DND-41 (cell line): ENCODE measurements around the gene SVIL.
"Not testable (repeated sequence)": the region's sequence is repeated elsewhere in the genome, so short reads cannot be mapped to it uniquely, and the experiment has no call there.

Experiments
- ATAC-seq: fragments of 200-7000 bp; cut with Tn5 transposase; 3 replicates; pipeline ENCODE4 v1.9.1; 2021; ENCODE audit warnings: low read depth; ENCODE audit not compliant: insufficient read depth
- DNase-seq: peaks from one replicate; pipeline ENCODE4 v3.0.0-alpha.2; 2020
- H2AFZ ChIP-seq: 2 replicates; pipeline ENCODE4 v1.6.0; 2012; ENCODE audit warnings: low read depth, low read length
- H3K27ac ChIP-seq: 2 replicates; pipeline ENCODE4 v1.5.1; 2012; ENCODE audit warnings: low read length, inconsistent platforms
- H3K27me3 ChIP-seq: fragments of 200-600 bp; sonication (generic); 2 replicates; pipeline ENCODE4 v1.6.0; 2012; ENCODE audit warnings: low read length, mild to moderate bottlenecking, inconsistent platforms; ENCODE audit not compliant: insufficient read depth, poor library complexity
- H3K36me3 ChIP-seq: 2 replicates; pipeline ENCODE4 v1.5.1; 2012; ENCODE audit warnings: low read length, inconsistent platforms; ENCODE audit not compliant: insufficient read depth
- H3K4me1 ChIP-seq: 2 replicates; pipeline ENCODE4 v1.5.1; 2012; ENCODE audit warnings: mild to moderate bottlenecking, low read length; ENCODE audit not compliant: insufficient read depth
- H3K4me2 ChIP-seq: 2 replicates; pipeline ENCODE4 v1.6.0; 2012; ENCODE audit warnings: mild to moderate bottlenecking, moderate library complexity, low read length, inconsistent platforms; ENCODE audit not compliant: insufficient read depth
- H3K4me3 ChIP-seq, 2 experiments: fragments of 200-600 bp in 1 of 2; shearing (Covaris generic) in 1 of 2; 2 replicates each; pipeline ENCODE4 v1.5.1; 2012 to 2016; ENCODE audit warnings: inconsistent platforms in 2 of 2, low read length in 2 of 2, mild to moderate bottlenecking in 2 of 2, low read depth in 1 of 2, moderate library complexity in 1 of 2
- H3K79me2 ChIP-seq: 2 replicates; pipeline ENCODE4 v1.6.0; 2012; ENCODE audit warnings: low read length, inconsistent platforms; ENCODE audit not compliant: insufficient read depth
- H3K9ac ChIP-seq: 2 replicates; pipeline ENCODE4 v1.6.0; 2012; ENCODE audit warnings: low read depth, mild to moderate bottlenecking, inconsistent platforms, low read length, moderate library complexity
- H3K9me3 ChIP-seq: 2 replicates; pipeline ENCODE4 v1.5.1; 2012; ENCODE audit warnings: low read length, moderate library complexity, mild to moderate bottlenecking, inconsistent platforms; ENCODE audit not compliant: insufficient read depth, severe bottlenecking
- H4K20me1 ChIP-seq: 2 replicates; pipeline ENCODE4 v1.6.0; 2012; ENCODE audit warnings: low read length; ENCODE audit not compliant: insufficient read depth
- CTCF ChIP-seq: IDR thresholded peaks from 2 replicates; pipeline ENCODE4 v1.5.1; 2012; ENCODE audit warnings: borderline replicate concordance, low read length, moderate library complexity, mild to moderate bottlenecking; ENCODE audit not compliant: poor library complexity, severe bottlenecking; ENCODE audit errors: extremely low read depth
- EZH2 ChIP-seq: IDR thresholded peaks from 3 replicates; pipeline ENCODE4 v1.6.1; 2012; ENCODE audit warnings: borderline replicate concordance, low read depth, mild to moderate bottlenecking, moderate library complexity, low read length, inconsistent platforms; ENCODE audit not compliant: severe bottlenecking

Gene SVIL

DNA sequence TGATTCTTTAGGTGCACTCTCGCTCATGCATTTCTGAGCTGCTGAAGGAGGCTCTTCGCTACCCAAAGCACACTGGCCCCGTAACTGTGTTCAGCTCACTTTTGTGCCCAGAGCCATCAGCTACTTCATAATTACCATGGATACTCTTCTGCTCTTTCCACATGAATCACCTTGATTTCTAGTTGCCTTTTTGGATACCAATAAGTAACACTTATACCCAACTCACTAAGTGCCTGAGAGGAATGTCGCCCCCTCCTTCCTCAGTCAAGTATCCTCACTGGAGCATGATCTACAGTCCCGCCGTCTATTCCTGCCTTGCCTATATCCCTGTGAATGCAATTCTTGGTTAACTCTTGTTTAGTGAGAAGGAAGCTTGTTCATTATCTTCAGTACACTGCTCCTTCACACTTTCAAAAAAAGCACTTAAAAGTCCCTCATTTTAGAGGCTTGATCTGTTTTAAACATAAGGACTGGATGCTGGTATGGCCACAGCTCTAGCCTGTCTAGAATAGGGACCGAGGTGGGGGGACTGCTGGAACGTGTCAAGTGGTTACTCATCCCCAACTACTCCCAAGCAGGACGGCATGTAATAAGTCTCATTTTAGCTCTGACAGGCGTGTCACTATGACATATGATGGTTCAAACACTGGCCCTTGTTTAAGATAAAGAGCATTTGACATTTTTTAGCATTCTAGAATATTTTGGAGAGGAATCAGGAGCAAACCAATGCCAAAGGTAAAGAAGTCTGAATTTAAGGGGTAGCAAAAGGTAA, 23.7 kb downstream of the SVIL start:
- ATAC-seq: no peak
- Histone ChIP-seq H3K9me3 (peaks cover 26% of the 10 kb centered on the region), H3K27ac (no peak overlapping the region), H3K36me3 (peaks cover 16% of the 10 kb centered on the region), H3K4me2 (no peak overlapping the region), H3K9ac (no peak overlapping the region), H3K4me3 (no peak overlapping the region), H3K79me2 (no peaks in the 10 kb centered on the region), H4K20me1 (no peaks in the 10 kb centered on the region; the same call in 1 of the 2 replicates), H2AFZ (no peak overlapping the region), H3K27me3 (no peaks in the 10 kb centered on the region), H3K4me1 (no peaks in the 10 kb centered on the region)
- DNase-seq: no peak
- TF ChIP-seq CTCF (no peak), EZH2 (no peak)

DNA sequence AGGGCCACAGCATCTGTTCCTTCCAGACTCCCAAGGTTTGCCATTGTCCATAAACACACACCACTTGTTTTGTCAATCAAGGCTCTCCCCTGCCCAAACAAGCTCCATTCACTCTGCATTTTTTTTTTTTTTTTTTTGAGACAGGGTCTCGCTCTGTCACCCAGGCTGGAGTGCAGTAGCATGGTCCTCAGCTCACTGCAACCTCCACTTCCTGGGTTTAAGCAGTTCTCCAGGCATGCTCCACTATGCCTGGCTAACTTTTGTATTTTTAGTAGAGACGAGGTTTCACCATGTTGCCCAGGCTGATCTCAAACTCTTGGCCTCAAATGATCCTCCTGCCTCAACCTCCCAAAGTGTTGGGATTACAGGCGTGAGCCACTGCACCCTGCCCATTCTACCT, 24.4 kb downstream of the SVIL start:
- not testable (repeated sequence) for H3K27me3 ChIP-seq, DNase-seq, H3K4me3 ChIP-seq, H3K9ac ChIP-seq, H3K27ac ChIP-seq, H4K20me1 ChIP-seq, ATAC-seq, H3K4me2 ChIP-seq, H2AFZ ChIP-seq, H3K4me1 ChIP-seq, H3K79me2 ChIP-seq
- peaks cover 26% of the 10 kb centered on the region for H3K9me3 ChIP-seq
- H3K36me3 ChIP-seq: peaks cover 16% of the 10 kb centered on the region

DNA sequence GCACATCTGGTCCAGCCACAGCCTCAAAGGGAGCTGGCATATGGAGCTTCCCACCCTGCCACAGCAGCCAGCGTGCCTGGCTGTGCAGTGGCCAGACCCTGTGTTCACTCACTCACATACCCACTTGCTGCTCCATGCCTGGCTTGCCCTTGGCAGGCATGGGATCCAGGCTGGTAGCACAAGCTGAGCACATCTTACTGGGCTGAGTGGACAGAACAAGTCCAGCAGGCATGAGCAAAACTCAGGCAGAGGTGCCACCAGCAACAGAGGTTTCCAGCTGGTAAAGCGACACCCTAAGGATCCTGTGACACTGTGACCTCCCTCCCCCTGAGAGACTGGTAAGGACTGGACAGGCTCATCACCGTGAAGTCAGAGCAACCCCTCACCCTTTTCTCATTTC, 25.1 kb downstream of the SVIL start:
- Histone ChIP-seq H3K4me3 (no peak overlapping the region), H3K27me3 (no peaks in the 10 kb centered on the region), H3K9ac (no peak overlapping the region), H4K20me1 (no peaks in the 10 kb centered on the region; the same call in 1 of the 2 replicates), H3K27ac (no peak overlapping the region), H3K36me3 (peaks cover 16% of the 10 kb centered on the region), H3K4me1 (no peaks in the 10 kb centered on the region), H3K9me3 (peaks cover 26% of the 10 kb centered on the region), H3K4me2 (no peak overlapping the region), H3K79me2 (no peaks in the 10 kb centered on the region), H2AFZ (no peak overlapping the region)
- DNase-seq: no peak
- no peak for TF ChIP-seq EZH2
- ATAC-seq: no peak

GRCh38 chr10:29608476-29609301, 26.1 kb downstream of the SVIL start:
- Histone ChIP-seq H3K27ac (no peak overlapping the region), H3K36me3 (peaks cover 16% of the 10 kb centered on the region), H3K27me3 (no peaks in the 10 kb centered on the region), H3K4me2 (no peak overlapping the region), H4K20me1 (no peaks in the 10 kb centered on the region; the same call in 1 of the 2 replicates), H3K4me3 (no peak overlapping the region), H3K79me2 (no peaks in the 10 kb centered on the region), H2AFZ (no peak overlapping the region), H3K9ac (no peak overlapping the region), H3K4me1 (no peaks in the 10 kb centered on the region), H3K9me3 (peaks cover 26% of the 10 kb centered on the region)
- no peak for DNase-seq
- no peak for ATAC-seq
- no peak for TF ChIP-seq EZH2
- TF ChIP-seq CTCF: no peak
